NB4 (cell line): ENCODE measurements around the gene DYNC1LI1.

Source experiments
- DNase-seq: peaks from one replicate; pipeline ENCODE4 v3.0.0; 2010; ENCODE audit warnings: low read depth
- H3K4me3 ChIP-seq: one replicate; pipeline ENCODE4 v1.5.1; 2011; ENCODE audit warnings: mild to moderate bottlenecking, low read depth, low read length, moderate library complexity
- MYC ChIP-seq: IDR thresholded peaks from 2 replicates; pipeline ENCODE4 v1.6.1; 2011; ENCODE audit warnings: low read depth, low read length
- POLR2A ChIP-seq: IDR thresholded peaks from 2 replicates; pipeline ENCODE4 v1.6.1; 2011; ENCODE audit warnings: mild to moderate bottlenecking; ENCODE audit not compliant: insufficient read length; ENCODE audit errors: extremely low read depth
- TF ChIP-seq, protein P1 (sequence below): IDR thresholded peaks from one replicate; pipeline ENCODE4 v1.5.1; 2012; ENCODE audit warnings: low read depth, low read length
- TF ChIP-seq, protein P2 (sequence below): IDR thresholded peaks from 2 replicates; pipeline ENCODE4 v1.6.1; 2011; ENCODE audit warnings: low read depth, low read length

The DYNC1LI1 gene

DNA sequence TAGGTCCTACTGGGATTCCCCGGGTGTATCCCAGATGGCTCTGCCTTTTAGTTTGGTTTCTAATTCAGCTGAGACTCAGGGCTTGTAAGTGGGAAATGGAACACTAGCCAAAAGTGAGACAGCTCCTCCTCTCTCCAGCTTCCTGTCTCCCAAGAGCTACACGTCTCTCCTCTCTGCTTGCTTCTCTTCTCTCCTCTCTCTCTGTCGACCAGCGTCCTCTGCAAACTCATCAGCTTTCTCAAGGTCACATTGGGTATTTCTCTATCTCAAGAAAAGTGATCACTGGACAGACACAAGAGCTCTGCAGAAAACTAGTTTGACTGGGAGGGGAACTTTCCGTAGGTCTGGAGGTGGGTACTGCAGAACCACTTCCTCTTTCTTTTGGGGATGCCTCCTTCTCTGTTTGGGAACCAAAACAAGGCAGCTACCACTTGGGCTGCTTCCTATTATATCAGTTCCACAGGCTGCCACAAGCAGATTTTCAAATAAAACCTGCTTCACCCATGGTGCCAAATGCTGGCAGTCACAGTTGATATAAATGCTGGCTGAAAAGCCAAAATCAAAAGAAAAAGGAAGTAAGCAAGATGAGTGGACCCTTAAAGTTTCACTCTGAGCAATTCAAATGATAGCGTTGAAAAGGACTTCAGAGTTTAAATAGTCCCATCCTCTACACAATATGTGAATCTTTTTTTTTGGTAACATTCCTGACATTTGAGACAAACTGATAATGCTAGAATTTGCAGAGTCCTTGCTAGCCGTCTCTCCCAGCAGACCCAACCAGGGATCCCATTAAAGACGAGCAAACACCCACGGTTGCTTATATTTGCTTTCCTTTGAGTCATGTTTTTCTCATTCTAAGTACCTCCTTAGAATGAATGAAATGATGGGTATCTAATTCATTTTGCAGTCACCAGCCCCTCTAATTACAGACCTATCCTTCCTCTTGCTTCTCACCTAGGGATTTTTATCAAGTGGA is 7.2 kb upstream of the DYNC1LI1 start:
- H3K4me3 ChIP-seq: peak overlapping the region; percentile 47
- TF ChIP-seq POLR2A (no peak), MYC (no peak)
- TF ChIP-seq, protein P1, sequence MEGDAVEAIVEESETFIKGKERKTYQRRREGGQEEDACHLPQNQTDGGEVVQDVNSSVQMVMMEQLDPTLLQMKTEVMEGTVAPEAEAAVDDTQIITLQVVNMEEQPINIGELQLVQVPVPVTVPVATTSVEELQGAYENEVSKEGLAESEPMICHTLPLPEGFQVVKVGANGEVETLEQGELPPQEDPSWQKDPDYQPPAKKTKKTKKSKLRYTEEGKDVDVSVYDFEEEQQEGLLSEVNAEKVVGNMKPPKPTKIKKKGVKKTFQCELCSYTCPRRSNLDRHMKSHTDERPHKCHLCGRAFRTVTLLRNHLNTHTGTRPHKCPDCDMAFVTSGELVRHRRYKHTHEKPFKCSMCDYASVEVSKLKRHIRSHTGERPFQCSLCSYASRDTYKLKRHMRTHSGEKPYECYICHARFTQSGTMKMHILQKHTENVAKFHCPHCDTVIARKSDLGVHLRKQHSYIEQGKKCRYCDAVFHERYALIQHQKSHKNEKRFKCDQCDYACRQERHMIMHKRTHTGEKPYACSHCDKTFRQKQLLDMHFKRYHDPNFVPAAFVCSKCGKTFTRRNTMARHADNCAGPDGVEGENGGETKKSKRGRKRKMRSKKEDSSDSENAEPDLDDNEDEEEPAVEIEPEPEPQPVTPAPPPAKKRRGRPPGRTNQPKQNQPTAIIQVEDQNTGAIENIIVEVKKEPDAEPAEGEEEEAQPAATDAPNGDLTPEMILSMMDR: no peak
- TF ChIP-seq, protein P2, sequence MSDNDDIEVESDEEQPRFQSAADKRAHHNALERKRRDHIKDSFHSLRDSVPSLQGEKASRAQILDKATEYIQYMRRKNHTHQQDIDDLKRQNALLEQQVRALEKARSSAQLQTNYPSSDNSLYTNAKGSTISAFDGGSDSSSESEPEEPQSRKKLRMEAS: no peak
- peak; percentile 83 for DNase-seq

DNA sequence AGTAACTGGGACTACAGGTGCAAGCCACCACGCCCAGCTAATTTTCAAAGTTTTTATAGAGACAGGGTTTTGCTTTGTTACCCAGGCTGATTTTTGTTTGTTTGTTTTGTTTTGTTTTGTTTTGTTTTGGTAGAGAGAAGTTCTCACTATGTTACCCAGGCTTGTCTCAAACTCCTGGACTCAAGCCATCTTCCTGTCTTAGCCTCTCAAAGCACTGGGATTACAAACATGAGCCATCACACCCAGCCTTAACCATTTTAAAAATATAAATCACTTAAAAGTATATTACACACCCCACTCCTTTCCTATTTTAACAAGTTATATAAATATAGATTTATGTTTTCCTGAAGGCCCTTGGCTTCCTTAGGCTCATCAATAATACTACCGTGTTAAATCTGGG is 6.5 kb upstream of the DYNC1LI1 start:
- TF ChIP-seq, protein P1: no peak
- no peak for TF ChIP-seq POLR2A
- TF ChIP-seq, protein P2: no peak
- TF ChIP-seq MYC: no peak
- H3K4me3 ChIP-seq: peak overlapping the region; percentile 47
- DNase-seq: no peak

DNA sequence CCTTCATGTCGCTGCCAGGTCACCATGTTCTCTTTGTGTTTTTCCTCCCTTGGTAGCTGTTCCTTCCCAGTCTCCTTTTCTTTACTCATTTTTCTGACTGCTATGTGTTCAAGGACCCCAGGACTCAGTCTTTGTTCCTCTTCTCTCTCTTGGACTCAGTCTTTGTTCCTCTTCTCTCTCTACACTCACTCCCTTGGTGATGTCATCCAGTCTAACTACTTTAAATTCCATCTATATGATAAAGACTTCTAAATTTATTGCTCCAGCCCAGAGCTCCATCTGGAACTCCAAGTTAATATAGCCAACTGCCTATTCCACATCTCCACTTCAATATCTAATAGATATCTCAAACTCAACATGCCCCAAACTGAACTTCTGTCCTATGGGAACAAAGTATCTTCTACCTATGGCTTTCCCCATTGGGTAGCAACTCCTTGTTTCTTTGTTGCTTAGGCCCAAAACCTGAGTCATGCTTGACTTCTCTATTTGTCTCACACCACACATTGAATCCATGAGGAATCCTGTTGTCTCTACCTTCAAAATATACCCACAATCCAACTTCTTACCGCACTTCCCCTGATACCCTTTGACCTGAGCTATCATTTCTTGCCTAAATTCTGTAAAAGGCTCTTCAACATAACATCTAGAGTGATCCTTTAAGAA is 4.9 kb upstream of the DYNC1LI1 start:
- H3K4me3 ChIP-seq: no peak overlapping the region
- DNase-seq: peak; percentile 50
- TF ChIP-seq, protein P2: no peak
- TF ChIP-seq POLR2A: no peak
- TF ChIP-seq MYC: no peak
- TF ChIP-seq, protein P1: no peak

DNA sequence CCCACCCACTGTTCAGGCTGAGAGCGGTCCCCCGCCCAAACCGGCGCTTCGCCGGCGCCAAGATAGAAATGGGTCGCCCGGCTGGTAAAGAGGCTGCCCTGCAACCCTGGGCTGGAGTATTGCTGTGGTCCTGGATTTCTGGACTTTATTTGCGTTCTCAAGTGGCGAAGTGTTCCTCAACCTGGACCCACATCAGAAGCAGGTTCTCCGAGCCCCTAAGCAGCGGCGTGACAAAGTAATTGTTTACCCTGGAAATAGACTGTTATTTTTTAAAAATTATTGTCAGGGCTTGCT is 481 bp upstream of the DYNC1LI1 start:
- TF ChIP-seq, protein P1: no peak
- no peak for TF ChIP-seq MYC
- TF ChIP-seq, protein P2: no peak
- TF ChIP-seq POLR2A: no peak
- peak overlapping the region; percentile 77 for H3K4me3 ChIP-seq
- DNase-seq: no peak

DNA sequence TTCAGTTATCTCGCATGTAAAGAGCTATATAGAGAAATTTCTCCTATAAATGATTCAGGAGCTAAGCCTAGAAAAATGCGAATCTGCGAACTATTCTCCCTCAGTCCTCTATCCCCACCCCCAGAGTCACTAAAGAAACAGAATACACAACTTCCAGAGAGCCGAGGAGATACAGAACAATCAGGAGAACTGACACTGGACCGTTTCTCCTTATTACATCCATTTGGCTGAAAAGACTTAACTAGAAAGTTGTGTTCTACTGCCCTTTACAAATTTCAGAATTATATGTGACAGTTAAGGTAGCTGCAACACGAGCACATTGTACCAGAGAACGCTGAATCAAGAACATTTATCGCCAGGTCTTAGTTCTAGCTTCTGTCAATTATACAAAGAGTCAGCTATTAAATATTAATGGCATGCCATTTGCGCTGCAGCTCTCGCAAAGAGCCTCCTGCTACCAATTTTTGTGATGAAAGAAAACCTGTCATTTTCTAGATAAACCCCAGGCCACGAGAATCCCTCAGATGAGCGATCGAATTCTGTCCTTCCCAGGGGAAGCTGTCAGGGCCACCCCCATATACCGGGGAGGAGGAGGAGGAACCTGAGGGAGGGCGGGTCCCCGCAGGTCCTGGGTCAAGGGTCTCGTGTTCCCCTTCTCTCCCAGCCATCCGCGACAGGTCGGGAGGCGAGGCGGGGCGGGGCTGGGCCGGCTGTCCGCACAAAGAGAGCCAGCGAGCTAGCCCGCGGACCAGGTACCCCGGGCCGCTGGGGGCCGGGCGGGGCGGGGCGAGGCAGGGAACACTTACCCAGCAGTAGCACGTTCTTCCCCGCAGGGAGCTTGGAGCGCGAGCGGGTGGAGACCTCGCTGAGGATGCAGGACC is 878 bp downstream of the DYNC1LI1 start:
- TF ChIP-seq POLR2A (no peak), MYC (no peak)
- TF ChIP-seq, protein P2: no peak
- TF ChIP-seq, protein P1: no peak
- peak overlapping the region; percentile 89 for H3K4me3 ChIP-seq
- peak; percentile 79 for DNase-seq
